SU-DHL-6 (cell line): ENCODE data around the gene KHSRP.

Experiments
- H2AFZ ChIP-seq: fragments of 200-600 bp; sonication (generic); 2 replicates; pipeline ENCODE4 v1.6.1; 2014; ENCODE audit warnings: low read depth, mild to moderate bottlenecking, moderate library complexity, mixed read lengths, antibody characterized with exemption, low read length; ENCODE audit not compliant: severe bottlenecking
- H3F3A ChIP-seq: fragments of 200-600 bp; shearing (Covaris generic); 2 replicates; pipeline ENCODE4 v1.6.0; 2016; ENCODE audit warnings: antibody characterized with exemption, mild to moderate bottlenecking; ENCODE audit not compliant: insufficient read depth
- H3K27ac ChIP-seq: fragments of 200-600 bp; sonication (generic); 2 replicates; pipeline ENCODE4 v1.5.1; 2016; ENCODE audit warnings: low read depth, mild to moderate bottlenecking, low read length, moderate library complexity, mixed read lengths
- H3K27me3 ChIP-seq: fragments of 200-600 bp; sonication (generic), shearing (Covaris generic); 2 replicates; pipeline ENCODE4 v1.6.0; 2014; ENCODE audit warnings: mild to moderate bottlenecking, low read length
- H3K36me3 ChIP-seq: fragments of 200-600 bp; sonication (generic); 2 replicates; pipeline ENCODE4 v1.6.1; 2014; ENCODE audit warnings: mild to moderate bottlenecking, low read length, mixed read lengths
- H3K4me2 ChIP-seq: fragments of 300-600, 200-600 bp; shearing (Covaris generic), sonication (generic); 2 replicates; pipeline ENCODE4 v1.6.0; 2014; ENCODE audit warnings: low read length, low read depth, mild to moderate bottlenecking; ENCODE audit not compliant: poor library complexity, severe bottlenecking
- H3K4me3 ChIP-seq: fragments of 200-600 bp; sonication (generic); 2 replicates; pipeline ENCODE4 v1.5.1; 2014; ENCODE audit warnings: antibody characterized with exemption, low read length, mild to moderate bottlenecking, mixed read lengths; ENCODE audit not compliant: insufficient read depth, poor library complexity, severe bottlenecking
- H3K79me2 ChIP-seq: fragments of 200-600 bp; sonication (generic); 2 replicates; pipeline ENCODE4 v1.6.1; 2014; ENCODE audit warnings: mild to moderate bottlenecking, low read length, moderate library complexity; ENCODE audit not compliant: insufficient read depth
- H3K9ac ChIP-seq: fragments of 200-600 bp; sonication (generic); 2 replicates; pipeline ENCODE4 v1.7.0; 2014; ENCODE audit warnings: mild to moderate bottlenecking, low read length
- H3K9me2 ChIP-seq: fragments of 200-600 bp; sonication (generic); replicated peaks from 2 replicates; pipeline ENCODE4 v1.6.1; 2014; ENCODE audit warnings: low read length; ENCODE audit not compliant: insufficient read depth
- H3K9me3 ChIP-seq: fragments of 200-600 bp; sonication (generic); 2 replicates; pipeline ENCODE4 v1.6.1; 2014; ENCODE audit warnings: low read length, mixed read lengths; ENCODE audit not compliant: insufficient read depth
- H4K20me1 ChIP-seq: fragments of 200-600 bp; sonication (generic); 2 replicates; pipeline ENCODE4 v1.6.1; 2014; ENCODE audit warnings: low read depth, mild to moderate bottlenecking, antibody characterized with exemption, low read length, moderate library complexity, mixed read lengths
- CTCF ChIP-seq: fragments of 200-600 bp; sonication (generic); IDR thresholded peaks from one replicate; pipeline ENCODE4 v1.5.1; 2017; ENCODE audit warnings: antibody characterized with exemption, mild to moderate bottlenecking, low read length, moderate library complexity; ENCODE audit not compliant: insufficient read depth, poor library complexity, severe bottlenecking
- EZH2phosphoT487 ChIP-seq: fragments of 200-600 bp; sonication (generic), shearing (Covaris generic); conservative IDR thresholded peaks from 2 replicates; pipeline ENCODE4 v1.6.1; 2018; ENCODE audit warnings: mild to moderate bottlenecking, antibody characterized with exemption, low read length, moderate library complexity, mixed read lengths

KHSRP gene

GRCh38 chr19:6464070-6464873 lies 39.7 kb upstream of the KHSRP start, which contains the start of gene CRB3:
Gene CRB3 (plus strand): TSS chr19:6464271. CDS start chr19:6464702, 431 bp downstream.
- Histone ChIP-seq H3K4me3 (no peak within 1 kb of the TSS), H3F3A (no peaks in the 10 kb centered on the region), H3K79me2 (no peaks in the 10 kb centered on the region), H3K9me3 (no peaks in the 10 kb centered on the region), H3K9me2 (no peaks in the 10 kb centered on the region), H3K4me2 (peak within 1 kb of the TSS; percentile 10), H4K20me1 (no peaks in the 10 kb centered on the region), H3K27ac (no peak within 1 kb of the TSS), H3K9ac (no peak within 1 kb of the TSS), H2AFZ (no peak within 1 kb of the TSS), H3K36me3 (no peaks in the 10 kb centered on the region), H3K27me3 (no peaks in the 10 kb centered on the region)
- TF ChIP-seq EZH2phosphoT487 (no peak), CTCF (no peak)

- Histone ChIP-seq H3K27me3 (no peaks in the 10 kb centered on the region), H3K79me2 (no peaks in the 10 kb centered on the region), H3F3A (no peaks in the 10 kb centered on the region), H3K36me3 (no peaks in the 10 kb centered on the region), H3K9me2 (no peaks in the 10 kb centered on the region), H3K9ac (peak overlapping the region; percentile 68), H4K20me1 (no peaks in the 10 kb centered on the region), H3K9me3 (no peaks in the 10 kb centered on the region), H2AFZ (peak overlapping the region; percentile 85), H3K4me3 (peak overlapping the region; percentile 54), H3K27ac (peak overlapping the region; percentile 60), H3K4me2 (peak overlapping the region; percentile 74)
- TF ChIP-seq EZH2phosphoT487 (no peak), CTCF (peak; percentile 9)
Measured at GRCh38 chr19:6460099-6460884, 35.7 kb upstream of the KHSRP start.

- H3K27ac ChIP-seq: peak within 1 kb of the TSS; percentile 60
Measured at GRCh38 chr19:6459262-6460098, 34.9 kb upstream of the KHSRP start, which contains the start of gene SLC25A23. Gene SLC25A23 (minus strand): TSS chr19:6459792. CDS start chr19:6459628, 164 bp downstream.

More at GRCh38 chr19:6459262-6460098, 34.9 kb upstream of the KHSRP start, which contains the start of gene SLC25A23:
- Histone ChIP-seq H3K4me2 (peak within 1 kb of the TSS; percentile 74), H4K20me1 (no peaks in the 10 kb centered on the region), H3F3A (no peaks in the 10 kb centered on the region), H3K9me3 (no peaks in the 10 kb centered on the region), H3K27me3 (no peaks in the 10 kb centered on the region), H3K9ac (peak within 1 kb of the TSS; percentile 68), H3K4me3 (peak within 1 kb of the TSS; percentile 54), H3K79me2 (no peaks in the 10 kb centered on the region), H3K9me2 (no peaks in the 10 kb centered on the region), H3K36me3 (peaks cover under 1% of the 10 kb centered on the region; the same call in 1 of the 2 replicates), H2AFZ (peak within 1 kb of the TSS; percentile 85)
- no peak for TF ChIP-seq CTCF
- TF ChIP-seq EZH2phosphoT487: no peak
